Loucy (cell line): ENCODE results near the gene UBTD1.

Source experiments
- EZH2phosphoT487 ChIP-seq: fragments of 200-600 bp; IDR thresholded peaks from 2 replicates; pipeline ENCODE4 v1.6.1; 2018; ENCODE audit warnings: antibody characterized with exemption, mild to moderate bottlenecking, moderate library complexity, borderline replicate concordance
- TF ChIP-seq, protein P1 (sequence below): fragments of 200-600 bp; sonication (generic); conservative IDR thresholded peaks from 2 replicates; pipeline ENCODE4 v1.5.1; 2014; ENCODE audit warnings: mild to moderate bottlenecking, antibody characterized with exemption, low read length

DNA sequence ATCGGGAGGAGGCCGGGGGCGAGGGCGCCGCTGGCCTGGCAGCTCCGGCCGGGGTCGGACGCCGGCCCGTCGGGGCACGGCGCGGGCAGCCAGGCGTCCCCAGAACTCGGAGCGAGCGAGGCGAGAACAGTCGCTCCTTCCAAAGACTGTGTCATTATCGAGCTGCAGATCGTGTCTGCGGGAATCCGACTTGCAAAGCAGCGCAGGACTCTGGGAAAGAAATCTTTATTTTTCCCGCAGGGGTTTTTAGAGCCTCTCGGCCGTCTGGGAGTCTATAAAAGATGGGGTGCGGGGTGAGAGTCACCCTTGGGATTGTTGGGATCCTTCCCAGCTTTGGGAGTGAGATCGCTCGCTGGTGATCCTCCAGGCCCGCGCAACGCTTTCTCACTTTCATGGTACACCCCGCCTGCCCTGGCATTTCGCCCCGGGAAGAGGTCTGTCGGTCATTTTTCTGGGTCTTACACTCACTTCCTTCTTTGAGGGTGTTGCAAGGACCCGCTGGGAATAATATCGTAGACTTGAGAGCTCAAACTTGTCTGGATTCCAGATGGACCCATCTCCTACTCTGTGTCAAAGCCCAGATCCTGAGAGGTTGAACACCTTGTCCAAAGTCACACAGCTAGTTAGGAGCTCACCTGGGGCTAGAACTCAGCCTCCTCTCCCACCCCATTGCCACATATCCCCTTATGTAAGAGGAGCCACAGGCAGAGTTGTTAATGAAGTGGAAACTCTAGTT, 1.0 kb downstream of the UBTD1 start:
- TF ChIP-seq, protein P1, sequence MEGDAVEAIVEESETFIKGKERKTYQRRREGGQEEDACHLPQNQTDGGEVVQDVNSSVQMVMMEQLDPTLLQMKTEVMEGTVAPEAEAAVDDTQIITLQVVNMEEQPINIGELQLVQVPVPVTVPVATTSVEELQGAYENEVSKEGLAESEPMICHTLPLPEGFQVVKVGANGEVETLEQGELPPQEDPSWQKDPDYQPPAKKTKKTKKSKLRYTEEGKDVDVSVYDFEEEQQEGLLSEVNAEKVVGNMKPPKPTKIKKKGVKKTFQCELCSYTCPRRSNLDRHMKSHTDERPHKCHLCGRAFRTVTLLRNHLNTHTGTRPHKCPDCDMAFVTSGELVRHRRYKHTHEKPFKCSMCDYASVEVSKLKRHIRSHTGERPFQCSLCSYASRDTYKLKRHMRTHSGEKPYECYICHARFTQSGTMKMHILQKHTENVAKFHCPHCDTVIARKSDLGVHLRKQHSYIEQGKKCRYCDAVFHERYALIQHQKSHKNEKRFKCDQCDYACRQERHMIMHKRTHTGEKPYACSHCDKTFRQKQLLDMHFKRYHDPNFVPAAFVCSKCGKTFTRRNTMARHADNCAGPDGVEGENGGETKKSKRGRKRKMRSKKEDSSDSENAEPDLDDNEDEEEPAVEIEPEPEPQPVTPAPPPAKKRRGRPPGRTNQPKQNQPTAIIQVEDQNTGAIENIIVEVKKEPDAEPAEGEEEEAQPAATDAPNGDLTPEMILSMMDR = no peak
- TF ChIP-seq EZH2phosphoT487 = no peak
